Subcutaneous adipose tissue (tissue), 4 donors: ENCODE data around the gene ETS1. TPM values are rescaled to one million over a fixed set of nuclear protein-coding genes. Genes with fewer than 3 reads are reported as not detected.

Source experiments
- total RNA-seq, 4 donors: library from RNA; depleted of rRNA; stranded (reverse); fragments of >200 nt; gene quantifications; one replicate each; pipeline ENCODE4 v1.1.0, GENCODE V29; 2016
- TF ChIP-seq, protein P1 (sequence below): fragments of 450-650 bp; IDR thresholded peaks from one replicate; pipeline ENCODE4 v1.5.1; 2016; ENCODE audit warnings: low read depth, mild to moderate bottlenecking, control low read depth, antibody characterized with exemption, moderate library complexity

Gene ETS1
- total RNA-seq, 4 donors from 2014 or later, result 57.6 to 149 (median 96.7) TPM

DNA sequence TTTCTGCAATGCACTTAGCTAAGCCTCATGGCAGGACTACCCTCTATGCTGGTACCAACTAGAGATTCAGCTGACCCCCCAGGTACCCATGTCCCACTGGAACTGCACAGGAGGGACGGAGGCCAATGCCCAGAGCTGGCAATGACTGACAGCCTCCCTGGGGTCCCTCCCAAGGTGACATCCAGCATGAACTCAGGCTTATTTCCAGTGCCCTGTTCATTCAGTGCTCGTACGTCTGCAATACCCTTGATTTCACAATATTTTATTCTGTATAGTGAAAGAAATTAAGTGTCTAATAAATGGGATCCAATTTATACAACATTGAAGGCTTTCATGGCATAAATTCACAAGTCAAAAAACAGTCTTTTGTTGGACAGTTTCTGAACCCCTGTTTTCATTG is 20.2 kb downstream of the ETS1 start:
- TF ChIP-seq, protein P1, sequence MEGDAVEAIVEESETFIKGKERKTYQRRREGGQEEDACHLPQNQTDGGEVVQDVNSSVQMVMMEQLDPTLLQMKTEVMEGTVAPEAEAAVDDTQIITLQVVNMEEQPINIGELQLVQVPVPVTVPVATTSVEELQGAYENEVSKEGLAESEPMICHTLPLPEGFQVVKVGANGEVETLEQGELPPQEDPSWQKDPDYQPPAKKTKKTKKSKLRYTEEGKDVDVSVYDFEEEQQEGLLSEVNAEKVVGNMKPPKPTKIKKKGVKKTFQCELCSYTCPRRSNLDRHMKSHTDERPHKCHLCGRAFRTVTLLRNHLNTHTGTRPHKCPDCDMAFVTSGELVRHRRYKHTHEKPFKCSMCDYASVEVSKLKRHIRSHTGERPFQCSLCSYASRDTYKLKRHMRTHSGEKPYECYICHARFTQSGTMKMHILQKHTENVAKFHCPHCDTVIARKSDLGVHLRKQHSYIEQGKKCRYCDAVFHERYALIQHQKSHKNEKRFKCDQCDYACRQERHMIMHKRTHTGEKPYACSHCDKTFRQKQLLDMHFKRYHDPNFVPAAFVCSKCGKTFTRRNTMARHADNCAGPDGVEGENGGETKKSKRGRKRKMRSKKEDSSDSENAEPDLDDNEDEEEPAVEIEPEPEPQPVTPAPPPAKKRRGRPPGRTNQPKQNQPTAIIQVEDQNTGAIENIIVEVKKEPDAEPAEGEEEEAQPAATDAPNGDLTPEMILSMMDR, result no peak

DNA sequence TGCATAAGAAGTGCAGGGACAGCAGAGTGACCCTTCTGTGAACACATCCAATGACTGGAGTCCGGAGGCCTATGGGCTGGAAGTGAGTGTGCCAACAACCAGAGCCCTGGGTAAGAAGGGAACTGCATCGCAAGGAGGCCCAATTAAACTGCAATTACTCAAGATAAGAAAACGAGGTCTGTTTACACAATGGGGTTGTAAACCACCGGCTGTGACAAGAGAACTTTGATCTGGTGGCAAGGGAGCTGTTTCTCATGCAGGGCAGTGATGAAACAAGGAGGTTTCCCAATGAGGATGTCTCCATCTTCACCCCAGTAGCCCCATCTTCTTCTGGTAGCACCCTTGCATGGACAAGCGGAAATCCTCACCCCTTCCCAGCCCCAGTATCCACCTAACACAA is 21.5 kb downstream of the ETS1 start:
- TF ChIP-seq, protein P1, result no peak

DNA sequence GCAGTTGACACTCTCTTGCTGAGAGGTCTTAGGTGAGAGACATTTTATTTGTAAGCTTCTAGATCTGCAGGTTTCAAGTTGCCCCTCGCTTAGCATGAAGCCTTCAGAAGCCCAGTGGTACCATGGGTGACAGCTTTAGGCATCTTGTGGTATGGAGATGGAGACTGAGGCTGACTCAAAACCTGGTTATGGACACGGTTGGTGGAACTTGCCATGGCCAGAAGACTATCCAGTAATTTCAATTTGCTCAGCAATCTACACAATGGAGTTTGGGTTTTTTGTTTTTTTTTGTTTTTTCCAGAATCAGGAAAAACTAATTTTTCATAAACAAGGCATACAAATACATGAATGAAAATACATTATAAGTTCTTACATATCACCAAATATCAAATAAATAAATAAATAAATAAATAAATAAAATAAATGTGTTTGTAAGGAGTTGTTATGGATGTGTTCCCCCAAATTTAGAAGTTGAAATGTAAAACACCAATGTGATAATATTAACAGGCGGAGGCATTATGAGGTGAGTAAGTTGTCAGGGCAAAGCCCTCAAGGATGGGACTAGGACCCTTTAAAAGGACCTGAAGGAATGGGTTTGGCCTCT is 22.6 kb downstream of the ETS1 start:
- TF ChIP-seq, protein P1, result no peak

DNA sequence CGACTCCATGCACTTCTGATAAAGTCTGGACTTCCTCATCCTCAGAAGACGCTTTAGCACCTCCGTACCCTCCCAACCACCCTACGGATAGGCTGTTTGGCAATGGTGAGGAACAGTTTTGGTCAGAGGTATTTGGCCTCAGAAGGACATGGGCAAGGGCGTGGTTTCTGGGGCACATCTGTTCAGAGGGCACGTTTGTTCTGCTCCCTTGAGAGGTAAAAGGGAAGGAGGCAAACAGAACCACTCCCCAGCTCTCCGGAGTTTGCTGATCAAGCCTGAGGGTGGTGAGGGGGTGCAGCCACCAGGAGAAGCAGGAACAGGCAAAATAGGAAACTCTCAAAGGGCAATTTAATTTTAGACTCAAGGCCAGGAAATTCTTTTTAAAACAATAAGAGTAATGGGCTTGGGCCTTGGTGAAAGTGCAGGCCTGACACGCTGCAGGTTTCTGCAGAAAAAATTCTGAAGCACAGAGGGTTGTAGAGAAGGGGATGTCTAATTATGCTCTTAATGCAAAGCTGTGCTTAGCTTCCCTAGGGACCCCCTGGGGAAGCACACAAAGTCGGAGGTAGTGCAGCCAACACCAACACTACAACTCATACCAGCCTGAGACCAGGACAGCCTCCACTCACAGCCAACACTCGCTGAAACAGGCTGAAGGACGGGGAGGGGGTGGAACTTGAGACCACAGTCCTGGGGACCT is 23.3 kb downstream of the ETS1 start:
- TF ChIP-seq, protein P1, result no peak

DNA sequence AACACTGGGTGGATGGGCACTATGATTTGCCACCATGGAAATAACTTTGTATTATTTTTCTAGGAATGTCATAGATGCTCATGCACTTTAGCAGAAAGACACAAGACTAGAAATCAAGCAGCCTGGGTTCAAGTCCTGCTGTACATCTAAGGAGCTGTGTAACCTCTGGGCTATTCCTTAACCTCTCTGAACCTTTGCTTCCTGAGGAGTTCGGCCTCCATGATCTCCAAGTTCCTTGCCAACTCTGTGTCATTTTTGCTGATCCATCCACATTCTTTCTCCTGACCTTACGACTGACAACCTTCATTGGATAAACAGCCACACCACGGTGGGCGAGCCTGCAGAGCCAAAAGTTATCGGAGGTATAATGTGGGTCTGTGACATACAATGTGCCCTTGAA is 24.1 kb downstream of the ETS1 start:
- TF ChIP-seq, protein P1, result no peak

DNA sequence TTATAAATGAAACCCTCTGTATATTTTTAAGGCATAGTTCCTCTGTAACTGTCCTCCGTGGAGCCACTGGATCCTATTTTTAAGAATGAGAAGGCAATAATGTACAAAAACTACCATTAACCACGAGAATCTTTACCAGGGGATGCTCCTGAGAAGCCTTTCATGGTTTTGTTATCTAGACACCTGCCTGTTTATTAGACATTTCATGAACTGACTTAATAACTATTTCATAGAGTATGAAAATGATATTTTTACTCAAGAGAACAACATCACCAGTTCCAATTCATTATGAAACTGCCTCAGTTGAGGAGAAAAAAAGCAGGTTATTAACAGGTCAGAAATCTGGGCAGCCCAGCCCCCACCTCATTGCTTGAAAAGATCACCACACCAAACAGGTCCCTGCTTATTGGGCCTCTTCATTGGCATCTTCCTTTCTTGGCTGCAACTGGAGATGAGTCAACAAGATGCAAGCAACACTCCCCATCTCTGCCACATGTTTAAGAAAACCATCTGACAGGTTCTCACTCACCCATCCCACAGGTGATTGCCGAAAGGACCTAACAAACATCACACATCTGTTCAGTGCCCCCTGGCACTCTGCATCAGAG is 27.8 kb downstream of the ETS1 start:
- TF ChIP-seq, protein P1, result no peak

DNA sequence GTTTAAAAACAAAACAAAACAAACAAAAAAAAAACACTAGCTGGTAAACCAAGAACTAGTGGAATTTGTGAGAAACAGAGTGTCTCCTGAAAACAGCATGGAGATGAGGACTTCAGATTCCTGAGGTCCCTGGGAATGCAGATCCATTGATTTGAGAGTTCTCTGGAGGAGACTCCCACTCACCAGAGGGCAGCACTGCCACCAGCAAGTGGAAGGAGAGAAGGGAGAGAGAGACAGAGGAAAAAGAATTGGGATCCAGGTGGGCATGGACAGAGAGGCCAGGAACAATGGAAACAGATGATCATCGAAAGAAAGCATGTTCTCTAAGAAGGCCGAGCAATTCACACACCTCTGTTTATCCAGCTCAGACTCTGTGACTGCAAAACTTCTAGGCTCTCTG is 31.8 kb downstream of the ETS1 start:
- TF ChIP-seq, protein P1, result no peak
